Activated CD4-positive, alpha-beta memory T cell treated with anti-CD3 and anti-CD28 coated beads for 36 hours (primary cell): ENCODE results near the gene FBLN1. TPM values are rescaled to one million over a fixed set of nuclear protein-coding genes. Genes with fewer than 3 reads are reported as not detected.

Source experiments
- CTCF ChIA-PET: fragments of 350-600 bp; sonication (Branson Sonifier 250); formaldehyde crosslinking; loops from one replicate; lab custom pipeline; 2021; ENCODE audit warnings: antibody characterized with exemption, inconsistent platforms; lab: Charles Lee
- POLR2A ChIA-PET: fragments of 350-600 bp; sonication (Branson Sonifier 250); formaldehyde crosslinking; loops from one replicate; lab custom pipeline; 2021; ENCODE audit warnings: antibody characterized with exemption; lab: Charles Lee
- DNase-seq: peaks from one replicate; pipeline ENCODE4 v3.0.0-alpha.2; 2020
- H3K27ac Mint-ChIP-seq: one replicate; pipeline ENCODE4 v1.8.0; 2021; ENCODE audit warnings: mixed read lengths
- H3K27me3 Mint-ChIP-seq: one replicate; pipeline ENCODE4 v1.8.0; 2021; ENCODE audit warnings: mixed read lengths
- H3K36me3 Mint-ChIP-seq: one replicate; pipeline ENCODE4 v1.8.0; 2021; ENCODE audit warnings: mixed read lengths
- H3K4me1 Mint-ChIP-seq: one replicate; pipeline ENCODE4 v1.8.0; 2021; ENCODE audit warnings: low read depth, mixed read lengths
- H3K4me3 Mint-ChIP-seq: one replicate; pipeline ENCODE4 v1.8.0; 2021; ENCODE audit warnings: mild to moderate bottlenecking, mixed read lengths
- H3K9me3 Mint-ChIP-seq: one replicate; pipeline ENCODE4 v1.8.0; 2021; ENCODE audit warnings: mixed read lengths
- intact Hi-C: fragments of 100-400 bp; cut with micrococcal nuclease; formaldehyde crosslinking; loops from one replicate; pipeline ENCODE4 v1.15.1; 2023
- total RNA-seq, 2 experiments: library from RNA; stranded (reverse); gene quantifications; one replicate each; pipeline ENCODE4 v1.2.3, GENCODE V29; 2021

FBLN1 gene
- total RNA-seq, 2 experiments from 2014 or later = not detected

DNA sequence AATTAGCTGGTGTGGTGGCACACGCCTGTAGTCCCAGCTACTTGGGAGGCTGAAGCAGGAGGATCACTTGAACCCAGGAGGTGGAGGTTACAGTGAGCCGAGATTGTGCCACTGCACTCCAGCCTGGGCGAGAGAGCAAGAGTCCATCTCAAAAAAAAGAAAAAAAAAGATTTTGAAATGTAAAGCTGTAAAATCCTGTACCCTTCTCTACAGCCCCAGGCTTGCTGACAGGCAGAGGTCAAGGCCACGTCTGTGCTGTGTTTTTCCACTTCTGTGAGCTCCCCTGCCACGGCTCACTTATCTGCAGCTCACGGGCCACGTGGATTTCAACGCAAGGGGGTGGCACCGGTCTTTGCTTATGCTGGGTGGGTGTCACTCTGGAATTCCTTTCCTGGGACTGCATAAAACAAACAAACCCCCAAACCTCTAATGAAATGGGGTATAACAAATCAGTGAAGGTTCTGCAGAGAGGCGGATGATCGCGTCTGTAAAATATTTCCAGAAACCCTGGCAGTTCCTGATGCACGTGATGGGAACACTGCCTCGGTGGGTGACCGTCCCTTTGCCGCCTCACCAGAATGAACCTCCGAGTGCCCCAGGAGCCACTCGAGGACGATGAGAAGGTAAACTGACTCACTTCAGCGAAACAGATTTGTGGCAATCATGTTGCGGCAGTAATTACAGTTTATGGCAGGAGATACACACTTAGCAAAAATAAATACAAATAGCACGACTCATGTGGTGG lies 125.0 kb downstream of the FBLN1 start:
- H3K27ac Mint-ChIP-seq = no peak overlapping the region
- no peak overlapping the region for H3K4me3 Mint-ChIP-seq
- intact Hi-C loops = no loop called here
- peaks cover 4% of the 10 kb centered on the region for H3K9me3 Mint-ChIP-seq
- no peak for DNase-seq
- CTCF ChIA-PET = no interaction called here
- H3K36me3 Mint-ChIP-seq = no peaks in the 10 kb centered on the region
- POLR2A ChIA-PET = no interaction called here
- no peaks in the 10 kb centered on the region for H3K4me1 Mint-ChIP-seq
- peaks cover 23% of the 10 kb centered on the region for H3K27me3 Mint-ChIP-seq

DNA sequence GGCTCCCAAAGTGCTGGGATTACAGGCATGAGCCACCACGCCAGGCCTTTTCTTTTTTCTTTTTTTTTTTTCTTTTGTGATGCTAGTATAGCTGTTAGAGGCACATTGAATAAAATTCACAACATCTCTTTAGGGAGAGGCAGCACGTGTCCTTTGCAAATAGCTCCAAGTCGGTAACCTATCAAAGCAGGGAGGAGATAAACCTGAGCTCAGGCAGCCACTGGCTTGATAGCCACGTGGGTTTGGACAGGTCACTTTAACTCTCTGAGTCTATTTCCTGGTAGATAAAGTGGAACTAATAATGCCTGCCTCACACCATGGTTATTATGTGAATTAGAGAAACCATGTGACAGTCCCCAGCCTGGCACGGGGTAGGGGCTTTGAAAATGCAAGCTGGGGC lies 125.8 kb downstream of the FBLN1 start:
- Mint-ChIP-seq H3K36me3 (no peaks in the 10 kb centered on the region), H3K4me1 (no peaks in the 10 kb centered on the region), H3K9me3 (peaks cover 4% of the 10 kb centered on the region), H3K27ac (no peak overlapping the region), H3K27me3 (peaks cover 28% of the 10 kb centered on the region), H3K4me3 (no peak overlapping the region)
- ChIA-PET CTCF (no interaction called here), POLR2A (no interaction called here)
- DNase-seq = no peak
- intact Hi-C loops = no loop called here

DNA sequence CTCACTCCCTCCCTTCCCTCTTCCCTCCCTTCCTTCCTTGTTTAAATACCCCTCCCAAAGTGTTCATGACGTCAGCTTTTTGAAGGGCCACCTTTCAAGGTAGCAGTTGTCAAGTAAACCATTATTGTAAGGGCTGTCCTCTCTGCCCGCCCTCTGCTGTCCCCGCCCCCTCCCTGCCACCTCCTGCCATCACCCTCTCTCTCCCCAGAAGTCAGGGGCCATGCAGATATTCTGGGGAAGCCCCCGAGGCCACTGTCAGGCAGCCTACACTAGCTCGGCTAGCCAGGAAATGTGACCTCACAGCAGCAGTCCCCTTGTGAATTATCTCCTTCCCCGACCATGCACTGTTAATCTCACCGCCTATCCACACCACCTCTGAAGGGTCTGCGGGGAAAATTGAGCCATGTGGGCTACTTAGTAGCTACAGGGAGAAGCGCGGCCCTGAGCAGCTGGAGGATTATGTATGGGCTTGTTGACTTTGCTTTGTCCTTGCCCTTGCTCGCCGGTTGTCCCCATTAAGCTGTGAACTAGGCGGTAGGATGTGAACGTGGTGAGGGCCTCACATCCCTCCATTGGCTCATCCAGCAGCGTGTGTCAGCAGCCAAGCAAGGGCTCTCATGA lies 126.9 kb downstream of the FBLN1 start:
- ChIA-PET CTCF (interaction anchor here (1.0 kb wide), 1 partner anchor 51 kb away, joined by 3 read pairs; no protein-coding TSS in a partner anchor), POLR2A (no interaction called here)
- Mint-ChIP-seq H3K36me3 (no peaks in the 10 kb centered on the region), H3K9me3 (no peaks in the 10 kb centered on the region), H3K27ac (no peak overlapping the region), H3K4me3 (no peak overlapping the region), H3K27me3 (peaks cover 26% of the 10 kb centered on the region), H3K4me1 (no peaks in the 10 kb centered on the region)
- intact Hi-C loops = no loop called here
- no peak for DNase-seq

DNA sequence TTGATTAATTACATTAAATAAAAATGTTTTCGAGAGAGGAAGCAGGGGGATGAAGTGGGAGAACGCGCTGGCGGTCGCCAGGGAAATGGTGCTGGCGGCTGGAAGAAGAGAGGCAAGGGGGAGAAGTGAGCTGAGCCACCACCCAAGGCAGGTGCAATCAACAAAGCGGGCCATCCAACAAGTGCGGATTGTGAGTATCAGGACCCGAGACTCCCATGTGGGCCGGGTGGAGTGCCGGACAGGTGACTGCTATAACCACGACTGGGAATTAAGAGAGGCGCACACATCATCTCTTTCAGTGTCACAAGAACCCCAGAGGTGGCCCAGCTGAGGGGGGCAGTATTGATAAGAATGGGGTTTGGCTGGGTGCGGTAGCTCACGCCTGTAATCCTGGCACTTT lies 127.8 kb downstream of the FBLN1 start:
- no peak for DNase-seq
- Mint-ChIP-seq H3K9me3 (no peaks in the 10 kb centered on the region), H3K36me3 (no peaks in the 10 kb centered on the region), H3K27me3 (peaks cover 26% of the 10 kb centered on the region), H3K27ac (no peak overlapping the region), H3K4me1 (no peaks in the 10 kb centered on the region), H3K4me3 (no peak overlapping the region)
- CTCF ChIA-PET = no interaction called here
- POLR2A ChIA-PET = no interaction called here
- intact Hi-C loops = no loop called here

DNA sequence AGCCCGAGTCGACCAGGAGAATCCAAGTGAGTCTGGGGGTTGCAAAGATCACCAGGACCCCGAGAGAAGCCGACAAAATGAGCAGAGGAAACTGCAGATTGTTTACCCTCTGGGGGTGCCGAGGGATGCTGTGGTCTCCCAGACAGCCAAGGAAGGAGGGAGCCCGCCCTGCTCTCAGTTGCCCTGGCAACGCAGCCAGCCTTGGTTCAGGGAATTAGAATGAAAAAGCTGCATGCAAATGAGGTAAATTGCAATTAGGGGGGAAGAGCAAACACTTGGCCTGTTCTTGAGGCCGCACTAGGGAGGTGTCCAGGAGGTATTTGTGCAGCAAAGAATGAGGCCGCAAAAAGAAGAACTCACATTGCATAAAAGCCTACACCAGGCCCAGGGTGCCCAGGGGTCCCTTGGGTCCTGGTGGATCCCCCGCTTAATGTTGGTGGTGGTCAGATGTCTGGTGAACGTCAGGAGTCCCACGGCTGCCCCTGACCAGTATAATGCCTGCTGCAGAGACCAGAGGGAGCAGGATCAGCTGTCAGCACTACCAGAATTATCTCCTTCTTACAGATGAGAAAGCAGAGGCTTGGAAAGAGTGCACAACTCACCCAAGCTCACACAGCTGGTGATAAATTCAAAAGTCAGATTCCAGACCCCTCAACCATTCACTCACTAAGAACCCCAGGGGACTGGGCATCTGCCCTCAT lies 128.6 kb downstream of the FBLN1 start:
- H3K4me1 Mint-ChIP-seq = no peaks in the 10 kb centered on the region
- peaks cover 26% of the 10 kb centered on the region for H3K27me3 Mint-ChIP-seq

DNA sequence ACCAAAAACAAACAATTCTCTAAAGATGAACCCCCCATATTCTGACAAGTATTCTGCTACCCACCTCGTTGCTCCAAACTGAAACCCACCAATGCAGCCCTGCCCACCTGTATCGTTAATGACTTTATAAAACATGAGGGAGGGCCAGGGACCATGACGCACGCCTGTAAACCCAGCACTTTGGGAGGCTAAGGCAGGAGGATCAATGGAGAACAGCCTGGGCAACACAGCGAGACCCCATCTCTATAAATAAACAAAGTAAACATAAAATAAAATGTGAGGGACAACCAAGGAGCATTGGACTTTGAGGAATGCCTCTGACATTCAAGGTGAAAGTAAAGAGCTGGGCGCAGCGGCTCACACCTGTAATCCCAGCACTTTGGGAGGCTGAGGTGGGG lies 129.2 kb downstream of the FBLN1 start:
- ChIA-PET CTCF (no interaction called here), POLR2A (no interaction called here)
- peaks cover 28% of the 10 kb centered on the region for H3K27me3 Mint-ChIP-seq
- DNase-seq = no peak
- no peak overlapping the region for H3K27ac Mint-ChIP-seq
- H3K4me1 Mint-ChIP-seq = no peaks in the 10 kb centered on the region
- no peaks in the 10 kb centered on the region for H3K9me3 Mint-ChIP-seq
- no peaks in the 10 kb centered on the region for H3K36me3 Mint-ChIP-seq
- intact Hi-C loops = no loop called here
- no peak overlapping the region for H3K4me3 Mint-ChIP-seq

More for the DNA sequence above, 128.6 kb downstream of the FBLN1 start:
- Mint-ChIP-seq H3K36me3 (no peaks in the 10 kb centered on the region), H3K27ac (no peak overlapping the region), H3K4me3 (no peak overlapping the region), H3K9me3 (no peaks in the 10 kb centered on the region)
- no peak for DNase-seq
- ChIA-PET CTCF (no interaction called here), POLR2A (no interaction called here)
- intact Hi-C loops = no loop called here

DNA sequence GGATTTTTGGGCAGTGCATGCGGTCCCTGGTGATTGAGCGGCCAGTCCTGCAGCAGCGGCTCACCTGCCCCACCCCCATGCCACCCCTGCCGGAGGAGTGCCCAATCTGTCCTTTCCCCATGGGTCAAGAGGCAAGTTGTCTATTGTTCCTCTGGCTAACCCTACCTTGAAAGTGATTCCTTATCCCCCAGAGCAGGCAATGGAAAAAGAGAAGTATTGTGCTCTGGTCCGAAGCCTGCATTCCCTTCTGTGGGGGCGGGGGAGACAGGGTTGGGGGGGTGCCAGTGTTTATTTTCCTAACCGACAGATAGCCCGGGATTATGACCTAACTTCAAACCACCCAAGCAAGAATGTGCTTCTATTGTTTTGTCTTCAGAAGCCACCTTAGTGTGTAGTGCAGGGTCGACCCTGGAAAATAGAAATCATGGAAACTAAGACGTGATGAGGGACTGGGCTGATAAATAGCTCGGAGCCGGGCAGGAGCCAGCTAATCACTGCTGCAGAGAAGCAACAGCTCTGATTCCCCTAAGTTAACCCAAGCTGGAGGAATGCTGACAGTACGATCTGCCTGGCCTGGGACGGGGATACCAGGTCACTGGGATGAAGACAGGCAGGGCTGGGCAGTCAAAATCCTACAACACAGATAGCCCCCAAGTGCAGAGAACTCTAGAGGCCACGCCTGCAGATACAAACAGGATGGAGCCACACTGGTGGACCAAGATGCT lies 130.3 kb downstream of the FBLN1 start:
- H3K36me3 Mint-ChIP-seq = no peaks in the 10 kb centered on the region
- peaks cover 33% of the 10 kb centered on the region for H3K27me3 Mint-ChIP-seq

DNA sequence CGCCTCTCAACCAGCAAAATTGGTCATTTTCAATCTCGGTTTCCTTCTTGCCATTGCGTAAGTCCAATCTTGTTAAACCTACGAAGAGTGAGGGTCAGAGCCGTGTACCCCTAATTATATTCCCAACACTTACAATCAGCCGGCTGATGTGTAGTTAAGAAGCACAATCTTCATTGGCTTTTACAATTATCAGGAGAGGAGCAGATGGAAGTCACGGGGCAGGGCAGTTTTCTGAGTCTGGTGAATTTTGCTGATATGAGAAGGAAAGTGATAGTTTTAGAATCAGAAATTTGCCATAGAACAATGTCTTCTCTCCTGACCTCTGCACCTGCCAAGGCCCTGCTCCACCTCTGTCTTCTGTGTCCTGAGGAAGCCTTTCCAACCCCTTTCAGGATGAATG lies 134.0 kb downstream of the FBLN1 start:
- H3K9me3 Mint-ChIP-seq = no peaks in the 10 kb centered on the region
- H3K4me1 Mint-ChIP-seq = peaks cover 5% of the 10 kb centered on the region
- peaks cover 39% of the 10 kb centered on the region for H3K27me3 Mint-ChIP-seq
- no peak for DNase-seq
- intact Hi-C loops = no loop called here
- ChIA-PET CTCF (no interaction called here), POLR2A (no interaction called here)
- H3K36me3 Mint-ChIP-seq = no peaks in the 10 kb centered on the region
- no peak overlapping the region for H3K4me3 Mint-ChIP-seq
- H3K27ac Mint-ChIP-seq = no peak overlapping the region

More for the DNA sequence above, 130.3 kb downstream of the FBLN1 start:
- no peaks in the 10 kb centered on the region for H3K9me3 Mint-ChIP-seq
- no peaks in the 10 kb centered on the region for H3K4me1 Mint-ChIP-seq
- no peak for DNase-seq
- CTCF ChIA-PET = no interaction called here
- intact Hi-C loops = no loop called here
- H3K27ac Mint-ChIP-seq = no peak overlapping the region
- no peak overlapping the region for H3K4me3 Mint-ChIP-seq
- POLR2A ChIA-PET = no interaction called here

DNA sequence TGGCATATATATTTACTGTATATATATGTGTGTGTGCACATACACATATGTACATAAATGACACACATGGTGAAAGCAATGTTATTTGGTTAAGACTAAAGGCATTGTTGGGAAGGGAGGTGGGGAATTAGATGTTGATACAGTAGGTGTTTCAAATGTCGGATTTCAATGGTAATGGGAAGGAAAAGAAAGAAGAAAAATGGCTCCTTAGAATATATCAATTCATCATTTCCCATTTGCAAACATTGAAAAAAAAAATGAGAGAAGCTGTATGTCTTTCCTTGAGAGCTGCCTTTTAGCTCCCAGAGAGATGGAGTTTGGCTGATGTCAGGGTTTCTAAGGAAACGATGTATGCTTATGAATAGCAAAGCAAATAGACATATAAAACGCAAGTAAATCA lies 135.5 kb downstream of the FBLN1 start:
- Mint-ChIP-seq H3K27me3 (peaks cover 33% of the 10 kb centered on the region), H3K4me1 (peaks cover 5% of the 10 kb centered on the region), H3K9me3 (no peaks in the 10 kb centered on the region), H3K36me3 (no peaks in the 10 kb centered on the region), H3K4me3 (no peak overlapping the region), H3K27ac (no peak overlapping the region)
- ChIA-PET CTCF (no interaction called here), POLR2A (no interaction called here)
- no peak for DNase-seq
- intact Hi-C loops = no loop called here

DNA sequence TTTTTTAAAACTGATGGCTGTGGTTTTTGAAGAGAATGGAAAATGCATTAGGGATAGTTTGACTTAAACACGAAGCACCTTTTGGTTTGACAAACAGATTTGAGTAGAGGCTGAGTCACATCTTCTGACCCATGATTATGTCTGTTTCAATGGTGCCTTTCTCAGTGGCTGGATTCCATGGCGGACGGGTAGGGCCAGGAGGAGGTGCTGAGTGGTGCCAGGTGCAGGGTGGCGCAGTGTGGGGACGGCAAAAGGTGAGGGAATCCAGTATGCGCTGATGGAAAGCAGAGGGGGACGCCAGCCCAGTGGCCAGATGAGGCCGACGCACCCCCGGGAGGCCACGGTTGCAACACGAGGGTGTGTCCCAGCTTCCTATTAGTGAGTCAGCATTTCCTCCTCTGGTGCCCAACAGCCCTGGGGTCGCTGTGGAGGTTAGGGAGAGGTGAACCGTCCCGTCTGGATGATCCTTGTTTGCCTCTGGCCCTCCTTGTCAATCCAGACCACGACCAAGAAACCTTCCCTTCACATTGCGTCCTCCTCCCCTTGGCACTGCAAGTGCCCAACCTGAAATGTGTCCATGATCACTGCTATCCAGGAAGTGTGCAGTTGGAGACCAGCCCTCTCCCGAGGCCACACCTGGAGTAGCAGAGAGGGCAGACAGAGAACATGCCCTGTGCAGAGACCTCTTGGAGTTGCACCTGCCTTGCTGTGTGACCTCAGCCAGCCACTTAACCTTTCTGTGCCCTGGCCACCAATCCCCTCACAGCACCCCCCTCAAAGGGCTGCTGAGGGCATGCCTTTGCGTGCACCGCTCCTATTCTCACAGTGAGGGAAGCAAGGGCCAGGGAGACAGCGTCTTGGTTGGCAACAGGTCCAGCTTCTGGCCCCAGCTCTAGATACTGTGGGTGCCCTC lies 136.4 kb downstream of the FBLN1 start:
- ChIA-PET POLR2A (no interaction called here), CTCF (no interaction called here)
- H3K27me3 Mint-ChIP-seq = peaks cover 29% of the 10 kb centered on the region
- DNase-seq = no peak
- intact Hi-C loops = no loop called here
- H3K36me3 Mint-ChIP-seq = no peaks in the 10 kb centered on the region
- no peak overlapping the region for H3K4me3 Mint-ChIP-seq
- no peak overlapping the region for H3K27ac Mint-ChIP-seq
- H3K9me3 Mint-ChIP-seq = no peaks in the 10 kb centered on the region
- peaks cover 5% of the 10 kb centered on the region for H3K4me1 Mint-ChIP-seq

DNA sequence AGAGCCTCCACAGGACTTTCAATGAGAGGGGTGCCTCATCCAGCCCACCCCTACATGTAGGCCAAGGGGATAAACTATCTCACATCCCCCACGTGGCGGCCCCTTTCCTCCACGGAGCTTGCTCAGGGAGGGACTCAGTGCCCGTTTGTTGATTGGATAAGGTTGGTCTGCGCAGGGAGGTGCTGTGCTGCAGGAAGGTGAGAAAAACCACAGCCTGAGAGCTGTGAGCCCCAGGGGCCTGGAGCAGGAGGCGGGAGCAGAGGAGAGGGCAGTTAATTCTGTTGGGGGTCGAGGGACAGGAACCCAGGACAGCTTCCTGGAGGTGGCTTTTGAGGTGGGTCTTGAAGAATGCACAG lies 137.0 kb downstream of the FBLN1 start:
- DNase-seq = no peak
- Mint-ChIP-seq H3K4me3 (no peak overlapping the region), H3K9me3 (no peaks in the 10 kb centered on the region), H3K4me1 (peaks cover 5% of the 10 kb centered on the region), H3K36me3 (no peaks in the 10 kb centered on the region), H3K27ac (no peak overlapping the region), H3K27me3 (peaks cover 30% of the 10 kb centered on the region)
- intact Hi-C loops = loop anchor here (10.0 kb wide), 2 partner anchors 65 to 225 kb away; no protein-coding TSS in a partner anchor
- ChIA-PET POLR2A (no interaction called here), CTCF (no interaction called here)
